Mesodermal cell (in vitro differentiated cells): Measurements from ENCODE around the gene SLC9B2.
"Not testable (repeated sequence)": the region's sequence is repeated elsewhere in the genome, so short reads cannot be mapped to it uniquely, and the experiment has no call there.

ENCODE experiments used
- H3K27ac ChIP-seq: 2 replicates; pipeline ENCODE4 v1.7.0; 2013; ENCODE audit warnings: mild to moderate bottlenecking, low read depth, low read length, moderate library complexity; ENCODE audit not compliant: severe bottlenecking
- H3K36me3 ChIP-seq: 2 replicates; pipeline ENCODE4 v1.7.1; 2013; ENCODE audit warnings: mild to moderate bottlenecking, low read length, moderate library complexity; ENCODE audit not compliant: control insufficient read depth, insufficient read depth
- H3K4me1 ChIP-seq: one replicate; pipeline ENCODE4 v1.7.1; 2013; ENCODE audit warnings: mild to moderate bottlenecking, low read length; ENCODE audit not compliant: insufficient read depth, control insufficient read depth, poor library complexity, severe bottlenecking
- H3K4me3 ChIP-seq: 2 replicates; pipeline ENCODE4 v1.7.0; 2013; ENCODE audit warnings: low read length, control low read depth, mild to moderate bottlenecking; ENCODE audit not compliant: insufficient read depth, poor library complexity, severe bottlenecking; ENCODE audit errors: extremely low read depth
- H3K9me3 ChIP-seq: 2 replicates; pipeline ENCODE4 v1.7.1; 2013; ENCODE audit warnings: mild to moderate bottlenecking, low read length, moderate library complexity; ENCODE audit not compliant: control insufficient read depth
- WGBS, 2 experiments: methylation state at CpG; one replicate each; pipeline ENCODE4 v1.1.5; 2013; ENCODE audit warnings: missing lambda C conversion rate in 2 of 2; ENCODE audit not compliant: insufficient coverage in 2 of 2; 5-methylcytosine and 5-hydroxymethylcytosine counted together

The SLC9B2 gene

GRCh38 chr4:103019308-103020124 is 57.0 kb downstream of the SLC9B2 start, which contains the start of gene SLC9B1:
TSS of gene SLC9B1 (minus strand) at chr4:103019705. CDS start at chr4:102991711, 27,994 bp downstream.
- H3K9me3 ChIP-seq = no peaks in the 10 kb centered on the region
- WGBS, 2 experiments = 54 to 59% methylated on average over 39 to 42 of the region's 46 CpGs
- no peaks in the 10 kb centered on the region for H3K4me1 ChIP-seq
- H3K27ac ChIP-seq = peak within 1 kb of the TSS; percentile 55
- H3K4me3 ChIP-seq = peak within 1 kb of the TSS; percentile 29
- no peaks in the 10 kb centered on the region for H3K36me3 ChIP-seq

- WGBS, 2 experiments = 92 to 100% methylated on average over 2 to 3 of the region's 8 CpGs
- H3K27ac ChIP-seq = peak overlapping the region; percentile 55
- no peaks in the 10 kb centered on the region for H3K36me3 ChIP-seq
- no peaks in the 10 kb centered on the region for H3K9me3 ChIP-seq
- no peaks in the 10 kb centered on the region for H3K4me1 ChIP-seq
- peak overlapping the region; percentile 29 for H3K4me3 ChIP-seq
These were observed 57.9 kb downstream of the SLC9B2 start for GRCh38 chr4:103018391-103019307.

DNA sequence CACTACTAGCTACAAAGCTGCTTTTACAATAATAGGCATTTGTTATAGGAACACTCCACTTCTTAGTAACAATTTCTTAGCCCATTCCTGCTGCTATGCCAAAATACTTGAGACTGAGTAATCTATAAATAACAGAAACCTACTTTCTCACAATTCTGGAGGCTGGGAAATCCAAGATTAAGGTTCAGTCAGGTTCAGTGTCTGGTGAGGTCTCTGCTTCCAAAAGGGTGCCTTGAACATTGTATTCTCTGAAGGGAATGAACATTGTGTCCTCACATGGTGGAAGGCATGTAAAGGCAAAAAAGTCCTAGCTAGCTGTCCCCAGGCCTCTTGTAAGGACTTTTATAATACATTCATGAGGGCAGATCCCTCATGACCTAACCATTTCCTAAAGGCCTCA is 64.0 kb downstream of the SLC9B2 start:
- H3K4me3 ChIP-seq = no peak overlapping the region
- no peaks in the 10 kb centered on the region for H3K4me1 ChIP-seq
- H3K27ac ChIP-seq = no peak overlapping the region
- H3K36me3 ChIP-seq = no peaks in the 10 kb centered on the region
- H3K9me3 ChIP-seq = no peaks in the 10 kb centered on the region

- no peak overlapping the region for H3K27ac ChIP-seq
- no peak overlapping the region for H3K4me3 ChIP-seq
- H3K4me1 ChIP-seq = no peaks in the 10 kb centered on the region
- H3K9me3 ChIP-seq = no peaks in the 10 kb centered on the region
- WGBS, 2 experiments = 80 to 100% methylated on average over 1 of the region's 1 CpG
- H3K36me3 ChIP-seq = no peaks in the 10 kb centered on the region
These were observed 64.5 kb downstream of the SLC9B2 start for GRCh38 chr4:103012060-103012459.

GRCh38 chr4:103011378-103012025 is 65.1 kb downstream of the SLC9B2 start:
- no peak overlapping the region for H3K4me3 ChIP-seq
- no peak overlapping the region for H3K27ac ChIP-seq
- H3K36me3 ChIP-seq = no peaks in the 10 kb centered on the region
- no peaks in the 10 kb centered on the region for H3K9me3 ChIP-seq
- WGBS, 2 experiments = 91 to 96% methylated on average over 3 to 4 of the region's 4 CpGs
- H3K4me1 ChIP-seq = no peaks in the 10 kb centered on the region

- H3K9me3 ChIP-seq = no peaks in the 10 kb centered on the region
- no peaks in the 10 kb centered on the region for H3K36me3 ChIP-seq
- H3K4me1 ChIP-seq = no peaks in the 10 kb centered on the region
- no peak overlapping the region for H3K27ac ChIP-seq
- WGBS, 2 experiments = 83% methylated on average over 1 of the region's 1 CpG; no CpG with 5 or more reads in 1 of the 2 experiments
- H3K4me3 ChIP-seq = no peak overlapping the region
These were observed 65.8 kb downstream of the SLC9B2 start for GRCh38 chr4:103010804-103011203.

DNA sequence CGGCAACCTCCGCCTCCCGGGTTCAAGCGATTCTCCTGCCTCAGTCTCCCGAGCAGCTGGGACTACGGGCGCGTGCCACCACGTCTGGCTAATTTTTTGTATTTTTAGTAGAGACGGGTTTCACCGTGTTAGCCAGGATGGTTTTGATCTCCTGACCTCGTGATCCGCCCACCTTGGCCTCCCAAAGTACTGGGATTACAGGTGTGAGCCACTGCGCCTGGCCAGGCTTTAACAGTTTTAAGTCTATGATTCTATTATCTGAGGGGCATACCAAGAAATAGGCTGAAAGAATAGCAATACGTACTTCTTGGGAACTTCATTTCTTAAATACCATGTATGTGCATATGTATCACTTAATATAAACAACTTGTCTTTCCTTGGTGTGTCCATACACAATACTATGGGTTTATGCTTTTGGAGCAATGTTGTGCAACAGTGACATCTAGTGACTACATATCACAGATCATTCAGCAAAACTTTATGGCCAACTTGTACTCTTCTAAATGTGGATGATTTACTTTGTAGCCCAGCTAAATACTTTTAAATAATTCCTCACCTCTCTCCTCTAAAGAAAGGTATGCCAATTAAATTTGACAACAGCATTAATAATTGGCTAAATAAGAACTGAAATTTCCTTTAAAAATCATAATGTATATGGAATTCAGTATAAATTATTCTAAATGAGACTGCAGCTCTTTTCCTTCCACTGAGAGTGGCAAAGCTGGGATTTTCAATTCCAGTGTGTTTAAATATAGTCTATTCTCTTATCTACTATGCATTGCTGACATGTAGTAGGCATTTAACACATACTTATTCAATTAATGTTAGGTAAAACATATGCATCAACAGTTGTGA is 67.5 kb downstream of the SLC9B2 start:
- no peak overlapping the region for H3K4me3 ChIP-seq
- 77 to 86% methylated on average over 7 to 12 of the region's 15 CpGs for WGBS, 2 experiments
- no peaks in the 10 kb centered on the region for H3K36me3 ChIP-seq

GRCh38 chr4:103002551-103002950 is 74.0 kb downstream of the SLC9B2 start:
- H3K27ac ChIP-seq = no peak overlapping the region
- 75 to 95% methylated on average over 1 of the region's 2 CpGs for WGBS, 2 experiments

More for the DNA sequence above, 67.5 kb downstream of the SLC9B2 start:
- no peak overlapping the region for H3K27ac ChIP-seq
- no peaks in the 10 kb centered on the region for H3K4me1 ChIP-seq
- H3K9me3 ChIP-seq = no peaks in the 10 kb centered on the region

GRCh38 chr4:102994803-102995202 is 81.8 kb downstream of the SLC9B2 start:
- Histone ChIP-seq H3K36me3 (no peaks in the 10 kb centered on the region), H3K27ac (no peak overlapping the region), H3K4me1 (no peaks in the 10 kb centered on the region), H3K4me3 (no peak overlapping the region), H3K9me3 (peaks cover 3% of the 10 kb centered on the region)
- whole genome bisulfite sequencing, 2 experiments = no CpG with 5 or more reads among the region's 1 CpG

More at GRCh38 chr4:103002551-103002950, 74.0 kb downstream of the SLC9B2 start:
- H3K9me3 ChIP-seq = no peaks in the 10 kb centered on the region
- H3K36me3 ChIP-seq = no peaks in the 10 kb centered on the region
- no peak overlapping the region for H3K4me3 ChIP-seq
- no peaks in the 10 kb centered on the region for H3K4me1 ChIP-seq

GRCh38 chr4:102993985-102994384 is 82.6 kb downstream of the SLC9B2 start:
- not testable (repeated sequence) for H3K4me3 ChIP-seq, H3K36me3 ChIP-seq, H3K9me3 ChIP-seq

More at GRCh38 chr4:102993985-102994384, 82.6 kb downstream of the SLC9B2 start:
- not testable (repeated sequence) for H3K4me1 ChIP-seq, H3K27ac ChIP-seq
